ENCODE measurements around the gene RTL9.

RTL9 gene

GRCh38 chrX:110341189-110342035, 17.2 kb upstream of the RTL9 start:
- in situ Hi-C loops (cut with MboI; ENCODE audit: low sequenced_read_pairs), result no loop called here

DNA sequence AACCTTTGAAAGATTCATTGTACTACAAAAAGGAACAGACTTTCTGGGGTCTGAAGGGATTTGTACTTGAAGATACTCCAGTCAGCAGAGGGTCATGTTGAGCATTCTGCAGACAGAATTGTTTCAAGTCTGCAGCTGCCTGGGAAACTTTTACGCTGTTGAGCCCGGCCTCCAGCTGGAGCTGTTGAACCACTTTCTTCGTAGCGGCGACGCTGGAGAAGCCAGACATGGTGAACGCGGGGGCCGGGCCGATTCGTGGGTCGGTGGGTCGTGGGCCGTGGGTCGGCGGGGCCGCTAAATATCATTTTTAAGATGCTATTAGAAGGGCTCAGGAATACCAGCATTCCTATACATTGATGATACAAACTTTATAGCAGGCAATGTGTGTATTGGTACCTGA, 12.0 kb upstream of the RTL9 start:
- in situ Hi-C loops (cut with MboI; ENCODE audit: low sequenced_read_pairs), result no loop called here

DNA sequence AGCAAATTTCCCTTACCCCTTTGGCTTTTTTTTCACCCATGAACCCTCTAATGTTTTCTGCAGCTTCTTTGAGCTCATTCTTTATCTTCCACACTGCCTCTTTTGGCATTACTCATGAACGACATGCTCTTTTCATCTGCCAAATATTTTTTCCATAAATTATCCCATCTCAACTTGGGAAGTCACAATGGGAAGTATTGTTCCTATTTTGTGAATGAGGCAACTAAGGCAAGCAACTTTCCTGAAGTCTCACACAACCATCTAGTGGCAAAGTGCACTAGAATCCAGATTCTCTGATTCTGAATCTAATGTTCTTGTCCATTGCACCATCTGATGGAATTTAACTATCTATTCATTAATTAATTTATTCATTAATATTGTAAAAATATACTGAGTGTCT, 625 bp downstream of the RTL9 start:
- in situ Hi-C loops (cut with MboI; ENCODE audit: low sequenced_read_pairs), result no loop called here

DNA sequence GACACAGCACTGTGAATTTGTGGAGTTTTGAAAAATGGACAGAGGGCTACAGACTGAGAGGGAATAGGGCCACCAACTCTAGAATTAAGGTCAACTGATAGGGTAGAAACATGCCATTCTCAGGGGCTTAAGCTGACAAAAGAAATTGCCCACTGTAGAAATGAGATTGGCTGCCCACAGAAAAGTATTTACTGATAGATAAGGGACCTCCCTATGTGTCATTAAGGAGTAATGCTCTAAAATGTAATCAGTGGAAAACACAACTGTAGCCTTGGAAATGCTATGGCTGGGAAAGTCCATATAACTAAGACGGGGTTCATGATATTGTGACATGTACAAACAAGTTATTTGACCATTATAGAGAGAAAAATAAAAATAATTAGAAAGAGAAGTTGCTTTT, 4.6 kb downstream of the RTL9 start:
- in situ Hi-C loops (cut with MboI; ENCODE audit: low sequenced_read_pairs), result no loop called here

DNA sequence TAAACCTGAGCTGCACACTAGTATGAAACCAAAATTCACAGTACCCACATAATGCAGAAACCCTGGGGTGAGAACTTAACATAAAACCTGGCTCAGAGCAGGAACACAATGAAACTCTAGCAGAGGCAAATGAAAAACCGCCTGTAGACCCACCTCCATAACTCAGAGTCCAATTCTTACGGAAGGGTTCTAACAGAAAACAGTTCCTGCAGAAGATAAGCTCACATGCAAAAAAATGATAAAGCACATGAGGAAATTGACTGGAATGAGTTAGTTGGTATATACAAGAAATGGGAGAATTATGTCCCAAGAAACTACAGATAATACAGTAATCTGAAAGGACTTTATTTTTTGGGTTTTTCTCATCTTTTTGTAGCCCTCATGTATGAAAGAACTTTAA, 14.7 kb downstream of the RTL9 start:
- in situ Hi-C loops (cut with MboI; ENCODE audit: low sequenced_read_pairs), result no loop called here

DNA sequence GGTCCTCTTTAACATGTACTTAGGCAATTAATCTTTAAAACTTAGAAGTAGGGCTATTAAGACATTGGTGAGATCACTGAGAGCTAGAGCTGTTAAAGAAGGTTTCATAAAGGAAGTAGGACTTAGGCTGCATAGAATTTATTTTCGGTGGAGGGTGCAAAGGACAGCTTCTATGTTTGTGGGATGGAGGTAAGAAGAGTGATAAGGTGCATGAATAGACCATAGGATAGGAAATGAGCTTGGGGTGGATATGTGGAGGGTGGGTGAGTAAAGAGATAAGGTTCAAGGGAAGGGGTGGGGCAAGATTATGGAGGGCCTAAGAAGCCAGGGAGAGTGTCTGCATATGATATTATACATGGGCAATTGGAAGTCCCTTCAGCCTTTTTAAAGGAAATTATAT, 15.9 kb downstream of the RTL9 start:
- in situ Hi-C loops (cut with MboI; ENCODE audit: low sequenced_read_pairs), result no loop called here

GRCh38 chrX:110381216-110381615, 22.6 kb downstream of the RTL9 start:
- in situ Hi-C loops (cut with MboI; ENCODE audit: low sequenced_read_pairs), result no loop called here

DNA sequence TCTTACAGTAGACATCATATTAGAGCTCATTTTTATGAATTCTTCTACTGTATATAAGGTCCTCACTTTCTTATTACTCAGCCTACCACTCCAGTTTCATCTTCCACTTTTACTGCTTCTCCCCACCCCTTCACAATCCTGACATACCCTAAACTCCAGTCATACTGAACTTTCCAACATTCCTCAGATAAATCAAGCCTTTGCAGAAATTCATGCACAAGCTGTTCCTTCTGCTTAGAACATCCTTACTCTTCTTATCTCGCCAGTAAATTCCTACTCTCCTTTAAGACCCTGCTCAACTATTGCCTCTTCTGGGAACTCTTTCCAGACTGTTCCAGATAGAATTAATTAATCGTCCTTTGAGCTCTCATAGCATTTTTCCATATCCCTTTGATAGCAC, 24.8 kb downstream of the RTL9 start:
- in situ Hi-C loops (cut with MboI; ENCODE audit: low sequenced_read_pairs), result no loop called here

- in situ Hi-C loops (cut with MboI; ENCODE audit: low sequenced_read_pairs), result no loop called here
Observed at GRCh38 chrX:110384490-110384889, 25.8 kb downstream of the RTL9 start.

GRCh38 chrX:110389570-110389969, 30.9 kb downstream of the RTL9 start:
- in situ Hi-C loops (cut with MboI; ENCODE audit: low sequenced_read_pairs), result no loop called here

- in situ Hi-C loops (cut with MboI; ENCODE audit: low sequenced_read_pairs), result no loop called here
Observed at GRCh38 chrX:110391086-110391485, 32.4 kb downstream of the RTL9 start.

GRCh38 chrX:110394651-110395050, 36.0 kb downstream of the RTL9 start:
- in situ Hi-C loops (cut with MboI; ENCODE audit: low sequenced_read_pairs), result no loop called here

- in situ Hi-C loops (cut with MboI; ENCODE audit: low sequenced_read_pairs), result no loop called here
Observed at GRCh38 chrX:110395877-110396276, 37.2 kb downstream of the RTL9 start.

- in situ Hi-C loops (cut with MboI; ENCODE audit: low sequenced_read_pairs), result no loop called here
Observed at GRCh38 chrX:110396735-110397134, 38.1 kb downstream of the RTL9 start.

DNA sequence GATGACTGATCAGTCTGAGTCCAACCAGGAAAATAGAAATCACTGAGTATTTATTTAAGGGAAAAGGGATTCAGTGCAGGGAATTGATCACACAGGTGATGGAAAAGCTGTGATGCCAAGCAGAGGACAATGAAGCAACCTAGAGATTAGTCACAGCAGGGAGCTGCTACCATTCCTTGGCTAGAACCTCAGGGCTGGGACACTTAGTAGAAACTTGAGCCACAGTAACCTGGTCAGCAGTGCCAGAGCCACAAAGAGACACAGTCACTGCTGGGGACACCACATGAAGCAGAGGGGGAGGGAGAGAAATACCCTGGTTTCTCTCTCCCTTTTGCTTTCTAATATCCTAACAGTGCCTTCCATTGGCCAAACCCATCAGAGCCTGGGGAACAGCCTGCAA, 38.7 kb downstream of the RTL9 start:
- in situ Hi-C loops (cut with MboI; ENCODE audit: low sequenced_read_pairs), result no loop called here

DNA sequence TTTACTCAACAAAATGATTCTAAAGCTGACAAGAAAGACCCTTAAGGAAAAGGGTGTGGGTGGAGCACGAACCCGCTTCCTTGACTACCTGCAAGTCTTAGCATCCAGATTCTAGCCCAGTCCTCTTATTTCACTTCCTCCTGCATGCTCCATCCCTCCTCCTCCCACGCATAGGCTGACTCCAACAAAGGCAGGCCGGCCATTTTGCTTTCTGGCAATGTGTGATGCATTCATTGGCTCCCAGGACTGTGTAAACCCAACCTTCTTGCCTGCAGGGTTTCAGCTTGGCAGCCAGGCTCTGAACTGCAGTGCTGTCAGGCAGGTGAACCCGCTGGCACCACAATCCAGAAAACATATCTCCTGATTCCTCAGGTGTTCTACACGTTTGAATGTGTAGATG, 39.3 kb downstream of the RTL9 start:
- in situ Hi-C loops (cut with MboI; ENCODE audit: low sequenced_read_pairs), result no loop called here

DNA sequence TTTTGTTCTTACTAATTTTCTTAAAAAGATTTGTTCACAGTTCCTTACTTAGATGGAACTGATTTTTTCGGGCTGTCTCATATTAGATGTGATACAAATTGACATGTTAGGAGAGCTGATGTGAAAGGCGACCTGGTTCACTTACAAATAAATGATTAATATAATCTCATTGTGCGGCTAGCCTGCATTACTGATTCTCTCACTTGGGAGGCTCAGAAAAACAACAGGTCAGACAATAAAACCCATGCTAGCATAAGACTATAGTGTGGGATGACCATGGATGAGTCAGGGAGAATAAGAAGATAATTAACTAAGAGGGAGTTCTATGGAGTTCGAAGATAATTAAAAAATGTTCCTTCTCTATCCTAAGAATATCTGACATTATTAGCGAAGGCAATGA, 40.8 kb downstream of the RTL9 start:
- in situ Hi-C loops (cut with MboI; ENCODE audit: low sequenced_read_pairs), result no loop called here

DNA sequence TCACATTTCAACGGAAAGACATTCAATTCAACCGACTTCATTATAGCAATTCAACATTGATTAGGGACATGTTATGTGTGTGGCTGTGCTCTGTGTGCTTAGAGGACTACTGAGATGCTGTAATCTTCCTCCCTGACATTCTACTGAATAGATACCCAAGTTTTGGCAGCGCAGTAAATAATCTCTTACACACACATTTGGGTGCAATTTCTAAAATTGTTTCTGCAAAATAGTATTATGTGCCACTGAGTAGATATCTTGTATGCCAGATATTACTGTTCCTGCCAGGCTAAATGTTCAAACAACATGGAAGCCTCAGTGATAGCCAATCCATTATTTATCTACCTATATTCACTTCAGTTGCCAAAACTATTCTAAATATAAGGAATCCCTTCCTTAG, 41.3 kb downstream of the RTL9 start:
- in situ Hi-C loops (cut with MboI; ENCODE audit: low sequenced_read_pairs), result no loop called here

DNA sequence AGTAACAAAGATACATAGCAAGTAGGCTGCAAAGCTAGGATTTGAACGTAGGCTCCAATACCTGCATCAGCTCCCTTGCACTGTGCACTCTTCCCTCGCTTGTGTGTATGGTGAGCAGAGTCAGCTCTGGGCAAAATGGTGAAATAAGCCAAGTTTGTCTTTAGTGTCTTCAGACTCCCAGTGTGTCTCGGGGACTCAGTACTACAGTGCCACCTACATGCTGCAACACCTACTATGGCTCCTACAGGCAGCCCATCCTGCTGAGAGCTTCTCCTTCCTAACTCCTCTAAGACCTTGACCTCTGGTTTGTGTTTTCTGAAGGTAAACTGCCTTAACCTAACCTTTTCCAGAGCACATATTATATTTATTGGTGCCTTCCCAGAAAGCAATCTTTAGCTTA, 42.5 kb downstream of the RTL9 start:
- in situ Hi-C loops (cut with MboI; ENCODE audit: low sequenced_read_pairs), result no loop called here

- in situ Hi-C loops (cut with MboI; ENCODE audit: low sequenced_read_pairs), result no loop called here
Observed at GRCh38 chrX:110402091-110402849, 43.6 kb downstream of the RTL9 start.

DNA sequence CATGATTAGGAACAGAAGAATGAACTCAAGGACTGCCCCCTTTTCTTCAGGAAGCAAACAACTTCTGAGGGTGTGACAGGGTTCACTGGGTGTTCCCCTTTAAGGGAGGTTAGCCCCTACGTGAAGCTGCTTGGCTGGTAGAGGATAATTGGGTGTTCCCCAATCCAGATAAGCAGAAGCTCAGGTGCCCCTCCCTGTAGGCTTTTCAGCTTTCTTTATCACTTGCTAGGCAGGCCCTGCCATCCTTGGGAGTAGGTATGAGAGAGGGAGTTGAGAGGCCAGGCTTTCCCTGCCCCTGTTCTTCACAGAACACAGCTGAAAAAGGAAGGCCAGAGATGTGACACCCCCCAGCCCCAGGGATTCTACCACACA, 44.2 kb downstream of the RTL9 start:
- in situ Hi-C loops (cut with MboI; ENCODE audit: low sequenced_read_pairs), result no loop called here

- in situ Hi-C loops (cut with MboI; ENCODE audit: low sequenced_read_pairs), result no loop called here
Observed at GRCh38 chrX:110403441-110404238, 45.0 kb downstream of the RTL9 start.

All from hTERT RPE-1 (cell line).